Suppressor macrophage (primary cell): ENCODE data around the gene GON7.
"Not testable (repeated sequence)": the region's sequence is repeated elsewhere in the genome, so short reads cannot be mapped to it uniquely, and the experiment has no call there.

Experiments used
- DNase-seq, 4 experiments: peaks; one replicate each; pipeline ENCODE4 v3.0.0-alpha.2; 2020 to 2022
- total RNA-seq, 17 experiments: gene quantifications; one replicate each; lab custom pipeline; 2026; ENCODE audit warnings: mixed read lengths in 6 of 17, inconsistent platforms in 3 of 17; lab: John Stamatoyannopoulos, UW

GON7 gene
- 4.6 to 23.0 (median 15.4) reads per million in 17 experiments for total RNA-seq

DNA sequence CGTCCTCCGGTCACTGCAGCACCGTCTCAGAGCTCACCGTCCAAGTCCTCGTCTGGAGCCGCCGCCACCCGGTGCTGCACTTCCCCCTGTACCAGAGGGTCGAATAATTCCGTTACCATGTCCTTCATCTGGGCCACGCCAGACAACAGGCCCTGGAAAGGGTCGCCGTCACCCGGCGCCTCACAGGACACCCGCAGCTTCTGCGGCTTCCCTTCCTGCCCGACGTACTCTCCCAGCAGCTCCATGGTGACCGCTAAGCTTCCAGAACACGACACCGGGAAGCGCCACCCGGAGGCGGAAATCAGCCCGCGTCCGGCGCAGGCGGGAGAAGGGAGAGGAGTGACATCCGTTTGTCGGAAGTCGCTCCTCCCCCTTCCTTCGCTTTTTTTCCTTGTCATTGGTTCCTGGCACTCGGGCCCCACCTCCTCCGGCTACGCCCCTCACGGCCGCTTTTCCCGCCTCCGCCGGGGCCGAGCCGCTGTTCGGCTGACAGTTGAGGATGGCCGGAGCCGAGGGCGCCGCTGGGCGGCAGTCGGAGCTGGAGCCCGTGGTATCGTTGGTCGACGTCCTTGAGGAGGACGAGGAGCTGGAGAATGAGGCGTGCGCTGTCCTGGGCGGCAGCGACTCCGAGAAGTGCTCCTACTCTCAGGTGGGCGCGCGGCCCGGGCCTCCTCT lies at the start of gene GON7, which contains the start of gene UBR7:
TSS of gene GON7 (minus strand) at position 273 of the 675 bp plus-strand sequence. CDS start at position 245, 28 bp downstream.
TSS of gene UBR7 (plus strand) at position 464 of the 675 bp plus-strand sequence. CDS start at position 500, 36 bp downstream.
- DNase-seq, result peak; percentile 98 to 99 (median 98)

DNA sequence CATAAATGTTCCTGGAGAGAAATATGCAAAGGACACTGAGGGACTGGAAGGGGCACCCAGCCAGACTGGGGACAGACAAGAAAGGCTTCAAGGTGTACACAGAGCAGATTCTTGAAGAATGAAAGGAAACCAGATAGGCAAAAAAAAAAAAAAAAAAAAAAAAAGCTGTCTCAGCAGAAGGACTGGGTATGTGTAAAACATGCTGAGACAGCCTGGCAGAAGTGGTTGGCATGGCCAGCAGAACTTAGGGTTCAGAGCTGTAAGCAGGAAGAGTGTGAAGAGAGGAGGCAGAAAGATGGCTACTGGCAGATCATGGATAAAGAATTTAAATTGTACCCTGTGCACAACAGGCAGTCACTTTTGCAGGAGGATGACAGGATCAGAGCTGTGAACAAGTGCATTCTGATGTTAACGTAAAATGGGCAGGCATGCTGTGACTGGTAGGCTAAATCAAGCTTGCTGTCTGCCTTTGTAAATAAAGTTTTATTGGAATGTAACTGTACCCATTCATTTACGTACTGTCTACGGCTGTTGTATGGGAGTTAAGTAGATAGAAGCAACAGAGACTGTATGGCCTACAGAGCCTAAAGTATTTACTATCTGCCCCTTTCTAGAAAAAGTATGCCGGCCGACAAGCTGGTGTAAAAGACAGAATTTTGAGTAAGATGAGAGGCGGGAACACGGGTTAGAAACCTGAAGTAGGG lies 42.4 kb upstream of the GON7 start:
- DNase-seq, result peak in 3 of 4 experiments; percentile 13 to 42 (median 16)

- DNase-seq, result no peak
Measured at GRCh38 chr14:93246534-93246933, 39.7 kb upstream of the GON7 start.

- DNase-seq, result no peak
Measured at GRCh38 chr14:93245764-93246420, 39.0 kb upstream of the GON7 start.

- no peak for DNase-seq
Measured at GRCh38 chr14:93240678-93241000, 33.8 kb upstream of the GON7 start.

- no peak for DNase-seq
Measured at GRCh38 chr14:93239869-93240677, 33.2 kb upstream of the GON7 start.

- no peak for DNase-seq
Measured at GRCh38 chr14:93234798-93235197, 27.9 kb upstream of the GON7 start.

- not testable (repeated sequence) for DNase-seq
Measured at GRCh38 chr14:93233078-93233477, 26.2 kb upstream of the GON7 start.

GRCh38 chr14:93232159-93232558 lies 25.3 kb upstream of the GON7 start:
- DNase-seq, result no peak

DNA sequence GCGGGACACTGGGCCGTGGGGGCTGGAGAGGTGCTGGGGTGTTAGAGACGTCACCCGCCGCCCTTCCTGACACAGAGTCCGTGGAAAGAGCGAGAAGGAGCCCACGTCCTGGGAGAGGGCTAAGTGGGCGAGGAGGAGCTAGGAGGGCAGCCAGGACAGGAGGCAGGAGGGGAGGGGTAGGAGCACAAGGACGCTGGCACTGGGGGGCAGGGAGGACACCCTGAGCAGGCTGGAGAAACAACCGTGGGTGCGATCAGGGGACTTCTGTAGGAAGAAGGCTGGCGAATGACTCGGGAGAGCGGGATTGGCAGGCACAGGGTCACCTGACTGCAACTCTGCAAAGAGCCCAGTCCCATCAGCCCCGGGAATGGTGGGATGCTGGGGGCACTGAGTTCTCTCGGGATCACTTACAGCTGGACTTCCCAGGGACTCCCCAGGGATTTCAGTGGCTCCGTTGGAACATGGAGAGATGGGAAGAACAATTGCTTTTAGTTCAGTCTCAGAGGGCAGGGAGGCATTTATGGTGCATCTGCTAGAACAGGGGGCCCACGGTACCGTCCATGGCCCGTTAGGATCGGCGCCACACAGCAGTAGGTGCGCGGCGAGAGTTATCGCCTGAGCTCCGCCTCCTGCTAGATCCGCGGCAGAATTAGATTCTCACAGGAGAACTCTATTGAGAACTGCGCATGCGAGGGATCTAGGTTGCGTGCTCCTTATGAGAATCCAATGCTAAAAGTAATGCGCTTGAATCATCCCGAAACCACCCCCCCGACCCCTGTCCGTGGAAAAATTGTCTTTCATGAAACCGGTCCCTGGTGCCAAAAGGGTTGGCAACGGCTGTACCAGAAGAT lies 24.5 kb upstream of the GON7 start:
- peak in 2 of 4 experiments; percentile 24 to 40 for DNase-seq

DNA sequence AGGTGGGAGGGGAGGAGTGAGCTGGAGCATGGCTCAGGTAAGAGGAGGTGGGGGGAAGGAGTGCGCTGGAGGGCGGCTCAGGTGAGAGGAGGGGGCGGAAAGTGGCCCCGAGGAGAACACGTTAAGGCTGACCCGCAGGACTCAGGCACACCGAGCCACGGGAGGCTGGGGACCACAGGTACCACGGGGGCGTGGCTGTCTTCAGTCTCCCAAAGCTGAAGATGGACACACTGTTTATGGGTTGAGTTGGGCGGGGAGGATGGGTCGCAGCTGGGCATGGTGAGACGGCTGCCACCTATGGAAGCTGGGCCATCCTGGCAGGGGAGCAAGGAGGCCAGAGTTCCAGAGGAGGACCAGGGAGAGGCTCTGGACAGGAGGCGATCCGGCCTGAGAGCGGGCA lies 23.7 kb upstream of the GON7 start:
- no peak for DNase-seq

DNA sequence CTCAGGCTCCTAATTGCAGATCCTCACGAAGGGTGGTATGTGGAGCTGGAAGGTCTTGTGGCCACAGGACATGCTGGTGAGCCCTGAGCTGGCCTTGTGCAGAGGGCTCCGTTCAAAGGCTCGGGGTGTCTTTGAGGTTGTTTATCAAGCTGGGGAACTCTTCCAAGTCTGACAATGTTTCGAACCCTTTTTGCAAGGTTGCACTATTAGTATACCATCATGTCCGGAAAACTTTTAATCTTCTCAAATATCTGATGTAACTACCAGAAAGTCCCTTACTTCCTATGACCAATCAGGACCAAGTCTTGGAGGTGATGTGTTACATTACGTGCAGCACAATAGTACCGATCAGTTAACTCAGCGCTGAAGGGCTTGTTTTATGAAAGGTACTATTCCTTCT lies 21.7 kb upstream of the GON7 start:
- DNase-seq, result no peak

DNA sequence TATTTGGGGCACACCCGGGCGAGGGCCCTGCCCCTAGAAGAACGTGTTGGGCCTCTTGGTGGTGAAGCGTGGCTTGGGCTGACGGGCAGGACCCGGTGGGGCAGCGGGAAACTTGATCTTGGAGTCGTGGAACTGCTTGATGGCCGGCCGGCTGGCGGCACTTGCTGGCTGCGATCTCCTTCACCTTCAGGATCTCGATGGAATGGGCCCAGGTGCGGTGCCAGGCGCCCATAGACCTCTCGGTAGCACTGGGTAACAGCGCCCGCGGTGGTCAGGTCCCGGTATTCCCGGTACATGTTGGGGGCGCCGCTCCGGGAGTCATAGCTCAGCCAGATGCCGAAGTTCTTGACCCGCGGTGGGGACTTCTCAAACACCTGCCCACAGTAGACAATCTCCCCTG lies 16.7 kb upstream of the GON7 start:
- DNase-seq, result no peak

DNA sequence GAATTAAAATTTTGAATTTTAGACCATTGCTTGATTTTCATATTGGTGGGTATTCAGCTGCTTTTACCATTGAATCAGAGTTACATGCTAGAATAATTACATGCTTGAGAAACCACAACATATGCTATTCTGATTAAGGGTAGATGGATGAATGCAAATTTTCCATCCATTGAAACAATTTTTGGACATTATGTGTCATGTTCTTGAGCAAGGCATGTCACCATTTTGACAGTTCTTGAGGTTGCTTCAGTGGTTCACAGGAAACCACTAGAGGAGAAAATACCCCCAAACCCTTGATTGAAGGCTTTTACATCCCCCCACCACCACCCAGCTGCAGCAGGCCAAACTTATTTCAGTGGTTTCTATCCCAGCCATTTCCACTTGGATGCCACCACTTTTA lies 13.6 kb upstream of the GON7 start:
- DNase-seq, result no peak

- peak; percentile 49 to 72 (median 68) for DNase-seq
Measured at GRCh38 chr14:93219103-93219726, 12.3 kb upstream of the GON7 start.

- no peak for DNase-seq
Measured at GRCh38 chr14:93214598-93214997, 7.7 kb upstream of the GON7 start.

- no peak for DNase-seq
Measured at GRCh38 chr14:93212432-93212831, 5.6 kb upstream of the GON7 start.

GRCh38 chr14:93207468-93208308 lies 823 bp upstream of the GON7 start:
- DNase-seq, result peak; percentile 69 to 76 (median 70)

DNA sequence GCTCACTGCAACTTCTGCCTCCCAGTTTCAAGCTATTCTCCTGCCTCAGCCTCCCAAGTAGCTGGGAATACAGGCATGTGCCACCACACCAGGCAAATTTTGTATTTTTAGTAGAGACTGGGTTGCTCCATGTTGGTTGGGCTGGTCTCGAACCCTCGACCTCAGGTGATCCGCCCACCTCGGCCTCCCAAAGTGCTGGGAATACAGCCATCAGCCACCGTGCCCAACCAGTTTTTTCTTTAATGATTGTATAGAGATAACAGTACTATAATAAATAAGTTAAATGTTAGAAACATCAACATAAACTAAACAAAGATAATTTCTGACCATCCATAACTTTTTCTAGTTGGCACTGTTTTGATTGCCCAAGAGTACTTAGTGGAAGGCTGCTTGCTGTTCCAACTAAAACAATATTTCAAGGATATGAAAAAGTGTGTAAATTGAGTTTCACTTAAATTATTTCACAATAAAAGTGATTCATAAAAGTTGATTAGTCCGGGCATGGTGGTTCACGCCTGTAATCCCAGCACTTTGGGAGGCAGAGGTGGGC lies 5.6 kb downstream of the GON7 start:
- DNase-seq, result no peak

DNA sequence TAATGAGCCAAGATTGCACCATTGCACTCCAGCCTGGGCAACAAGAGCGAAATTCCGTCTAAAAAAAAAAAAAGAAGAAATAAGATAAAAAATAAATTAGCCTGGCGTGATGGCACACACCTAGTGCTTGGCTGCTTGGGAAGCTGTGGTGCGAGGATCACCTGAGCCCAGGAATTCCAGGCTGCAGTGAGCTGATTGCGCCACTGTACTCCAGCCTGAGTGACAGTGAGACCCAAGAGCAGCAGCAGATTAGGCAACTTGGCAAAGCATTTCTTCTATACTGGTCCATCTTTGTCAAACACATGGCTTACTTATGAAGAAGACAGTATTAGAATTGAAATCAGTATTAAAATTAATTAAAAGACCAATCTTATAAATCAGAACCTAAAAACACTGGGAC lies 6.3 kb downstream of the GON7 start:
- no peak for DNase-seq
